Mesenchymal stem cell (in vitro differentiated cells and primary cell): ENCODE measurements around the gene KANK4.
"Not testable (repeated sequence)": the region's sequence is repeated elsewhere in the genome, so short reads cannot be mapped to it uniquely, and the experiment has no call there.

ENCODE experiments used
- DNase-seq: peaks from one replicate; pipeline ENCODE4 v3.0.0-alpha.2; 2013
- H2AFZ ChIP-seq: one replicate; pipeline ENCODE4 v1.6.1; 2013; ENCODE audit warnings: low read depth, mild to moderate bottlenecking, control low read depth, inconsistent platforms, low read length, moderate library complexity
- H2AK5ac ChIP-seq: 2 replicates; pipeline ENCODE4 v1.6.1; 2013; ENCODE audit warnings: low read length, moderate library complexity, mild to moderate bottlenecking, inconsistent platforms; ENCODE audit not compliant: severe bottlenecking
- H2BK120ac ChIP-seq: one replicate; pipeline ENCODE4 v1.6.1; 2013; ENCODE audit warnings: low read depth, mild to moderate bottlenecking, inconsistent platforms, low read length, moderate library complexity
- H2BK12ac ChIP-seq, 2 experiments: one replicate each; pipeline ENCODE4 v1.6.1; 2013; ENCODE audit warnings: inconsistent platforms in 2 of 2, low read length in 2 of 2, mild to moderate bottlenecking in 2 of 2, moderate library complexity in 2 of 2, control low read depth in 1 of 2
- H2BK15ac ChIP-seq: one replicate; pipeline ENCODE4 v1.6.1; 2013; ENCODE audit warnings: mild to moderate bottlenecking, low read depth, inconsistent platforms; ENCODE audit not compliant: poor library complexity, severe bottlenecking
- H2BK5ac ChIP-seq: 2 replicates; pipeline ENCODE4 v1.6.1; 2013; ENCODE audit warnings: low read depth, mild to moderate bottlenecking, low read length, control low read depth, inconsistent platforms; ENCODE audit not compliant: poor library complexity, severe bottlenecking
- H3K14ac ChIP-seq, 2 experiments: one replicate each; pipeline ENCODE4 v1.6.1; 2013; ENCODE audit warnings: inconsistent platforms in 2 of 2, low read length in 2 of 2, control low read depth in 1 of 2, mild to moderate bottlenecking in 1 of 2, moderate library complexity in 1 of 2
- H3K18ac ChIP-seq, 2 experiments: one replicate each; pipeline ENCODE4 v1.6.1; 2013; ENCODE audit warnings: inconsistent platforms in 2 of 2, low read length in 2 of 2, control low read depth in 1 of 2, low read depth in 1 of 2, mild to moderate bottlenecking in 1 of 2
- H3K23ac ChIP-seq, 2 experiments: one replicate each; pipeline ENCODE4 v1.6.1; 2013; ENCODE audit warnings: inconsistent platforms in 2 of 2, low read length in 2 of 2, mild to moderate bottlenecking in 2 of 2, moderate library complexity in 2 of 2, control low read depth in 1 of 2
- H3K27ac ChIP-seq: 2 replicates; pipeline ENCODE4 v1.5.1; 2013; ENCODE audit warnings: mild to moderate bottlenecking, moderate library complexity, low read length, control low read depth, inconsistent platforms; ENCODE audit not compliant: poor library complexity, severe bottlenecking
- H3K27me3 ChIP-seq, 2 experiments: 2 replicates each; pipeline versions ENCODE4 v1.6.1 to v1.7.0; 2013; ENCODE audit warnings: low read length in 2 of 2, mild to moderate bottlenecking in 2 of 2, moderate library complexity in 2 of 2, control low read depth in 1 of 2, inconsistent platforms in 1 of 2; ENCODE audit not compliant: control insufficient read depth in 1 of 2, insufficient read depth in 1 of 2
- H3K36me3 ChIP-seq, 2 experiments: 2 replicates each; pipeline versions ENCODE4 v1.6.1 to v1.7.0; 2013; ENCODE audit warnings: low read length in 2 of 2, control low read depth in 1 of 2, inconsistent platforms in 1 of 2, low read depth in 1 of 2, mild to moderate bottlenecking in 1 of 2; ENCODE audit not compliant: insufficient read depth in 2 of 2, control insufficient read depth in 1 of 2
- H3K4ac ChIP-seq, 2 experiments: one replicate each; pipeline ENCODE4 v1.6.1; 2013; ENCODE audit warnings: inconsistent platforms in 2 of 2, low read length in 2 of 2, mild to moderate bottlenecking in 2 of 2, moderate library complexity in 2 of 2, control low read depth in 1 of 2, low read depth in 1 of 2
- H3K4me1 ChIP-seq: 2 replicates; pipeline ENCODE4 v1.6.1; 2013; ENCODE audit warnings: low read depth, low read length, control low read depth; ENCODE audit not compliant: control insufficient read depth, insufficient read depth
- H3K4me2 ChIP-seq: 2 replicates; pipeline ENCODE4 v1.6.1; 2013; ENCODE audit warnings: low read length, mild to moderate bottlenecking, inconsistent platforms; ENCODE audit not compliant: poor library complexity, severe bottlenecking
- H3K4me3 ChIP-seq, 2 experiments: 2 replicates each; pipeline versions ENCODE4 v1.5.1 to v1.7.0; 2013; ENCODE audit warnings: low read length in 2 of 2, mild to moderate bottlenecking in 2 of 2, control low read depth in 1 of 2, low read depth in 1 of 2; ENCODE audit not compliant: insufficient read depth in 1 of 2
- H3K79me1 ChIP-seq: replicated peaks from 2 replicates; pipeline ENCODE4 v1.6.1; 2013; ENCODE audit warnings: mild to moderate bottlenecking, control low read depth, low read length, inconsistent platforms; ENCODE audit not compliant: poor library complexity, severe bottlenecking
- H3K9ac ChIP-seq: 2 replicates; pipeline ENCODE4 v1.7.0; 2013; ENCODE audit warnings: mild to moderate bottlenecking, low read length, moderate library complexity
- H3K9me3 ChIP-seq: 2 replicates; pipeline ENCODE4 v1.7.0; 2013; ENCODE audit warnings: mild to moderate bottlenecking, low read length; ENCODE audit not compliant: control insufficient read depth
- H4K8ac ChIP-seq: one replicate; pipeline ENCODE4 v1.6.1; 2013; ENCODE audit warnings: inconsistent platforms, mild to moderate bottlenecking, low read length, moderate library complexity
- H4K91ac ChIP-seq: one replicate; pipeline ENCODE4 v1.6.1; 2013; ENCODE audit warnings: mild to moderate bottlenecking, low read length, inconsistent platforms
- WGBS: methylation state at CpG from one replicate; pipeline ENCODE4 v1.1.7; 2013; ENCODE audit warnings: mixed read lengths; 5-methylcytosine and 5-hydroxymethylcytosine counted together

Gene KANK4

DNA sequence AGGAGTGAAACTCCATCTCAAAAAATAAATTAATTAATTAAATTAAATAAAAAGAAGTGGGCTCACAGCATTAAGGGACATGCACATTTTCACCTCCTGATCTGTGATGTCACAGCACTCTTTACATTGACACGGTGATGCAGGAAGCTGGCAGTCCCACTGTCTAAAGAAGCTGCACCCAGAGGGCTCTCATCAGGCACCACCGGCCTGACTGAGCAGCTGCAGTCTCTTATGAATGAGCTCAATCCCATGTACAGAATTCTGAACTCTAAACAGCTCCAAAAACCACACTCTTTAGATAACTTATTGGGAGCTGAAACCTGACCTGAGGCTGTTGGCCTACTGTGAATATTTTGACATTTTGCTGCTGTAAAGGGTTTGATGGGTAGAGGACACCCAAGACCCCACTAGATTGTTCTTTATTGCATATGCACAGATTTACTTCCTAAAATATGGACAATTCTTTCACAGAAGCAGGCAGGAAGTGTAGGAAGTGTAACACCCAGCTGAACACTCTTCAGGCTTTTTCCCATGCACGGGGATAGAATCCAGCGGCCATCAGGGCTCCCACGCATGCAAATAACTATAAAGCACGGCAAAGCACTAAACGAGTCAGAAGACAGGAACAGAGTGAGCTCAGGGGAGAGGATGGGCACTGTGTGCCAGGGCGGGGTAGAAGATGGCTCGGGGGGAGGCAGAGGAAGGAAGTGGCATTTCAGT, 78.4 kb downstream of the KANK4 start:
- Histone ChIP-seq H3K14ac (no peak overlapping the region), H2BK120ac (no peak overlapping the region), H3K4me3 (no peak overlapping the region), H3K4me2 (no peak overlapping the region), H3K9ac (no peak overlapping the region), H3K18ac (peak overlapping the region in 1 of 2 experiments; percentile 18), H4K91ac (no peak overlapping the region), H3K27me3 (no peaks in the 10 kb centered on the region), H2BK5ac (no peak overlapping the region), H3K4me1 (peaks cover 2% of the 10 kb centered on the region), H3K27ac (no peak overlapping the region), H2BK15ac (no peak overlapping the region), H3K9me3 (no peaks in the 10 kb centered on the region), H3K4ac (no peak overlapping the region), H3K23ac (no peak overlapping the region), H2AK5ac (no peak overlapping the region), H3K79me1 (no peaks in the 10 kb centered on the region), H2BK12ac (no peak overlapping the region), H2AFZ (no peak overlapping the region), H3K36me3 (no peaks in the 10 kb centered on the region), H4K8ac (no peak overlapping the region)
- DNase-seq: peak; percentile 12
- 64% methylated on average over 8 of the region's 9 CpGs for WGBS

DNA sequence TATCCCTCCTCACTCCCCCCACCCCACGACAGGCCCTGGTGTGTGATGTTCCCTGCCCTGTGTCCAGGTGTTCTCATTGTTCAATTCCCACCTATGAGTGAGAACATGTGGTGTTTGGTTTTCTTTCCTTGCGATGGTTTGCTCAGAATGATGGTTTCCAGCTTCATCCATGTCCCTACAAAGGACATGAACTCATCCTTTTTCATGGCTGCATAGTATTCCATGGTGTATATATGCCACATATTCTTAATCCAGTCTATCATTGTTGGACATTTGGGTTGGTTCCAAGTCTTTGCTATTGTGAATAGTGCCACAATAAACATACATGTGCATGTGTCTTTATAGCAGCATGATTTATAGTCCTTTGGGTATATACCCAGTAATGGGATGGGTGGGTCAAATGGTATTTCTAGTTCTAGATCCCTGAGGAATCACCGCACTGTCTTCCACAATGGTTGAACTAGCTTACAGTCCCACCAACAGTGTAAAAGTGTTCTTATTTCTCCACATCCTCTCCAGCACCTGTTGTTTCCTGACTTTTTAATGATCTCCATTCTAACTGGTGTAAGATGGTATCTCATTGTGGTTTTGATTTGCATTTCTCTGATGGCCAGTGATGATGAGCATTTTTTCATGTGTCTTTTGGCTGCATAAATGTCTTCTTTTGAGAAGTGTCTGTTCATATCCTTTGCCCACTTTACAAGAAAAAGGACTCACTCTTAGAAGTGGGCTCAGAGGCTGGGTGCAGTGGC, 79.4 kb downstream of the KANK4 start:
- not testable (repeated sequence) for H3K27ac ChIP-seq, H3K79me1 ChIP-seq
- no CpG with 5 or more reads among the region's 3 CpGs for WGBS

DNA sequence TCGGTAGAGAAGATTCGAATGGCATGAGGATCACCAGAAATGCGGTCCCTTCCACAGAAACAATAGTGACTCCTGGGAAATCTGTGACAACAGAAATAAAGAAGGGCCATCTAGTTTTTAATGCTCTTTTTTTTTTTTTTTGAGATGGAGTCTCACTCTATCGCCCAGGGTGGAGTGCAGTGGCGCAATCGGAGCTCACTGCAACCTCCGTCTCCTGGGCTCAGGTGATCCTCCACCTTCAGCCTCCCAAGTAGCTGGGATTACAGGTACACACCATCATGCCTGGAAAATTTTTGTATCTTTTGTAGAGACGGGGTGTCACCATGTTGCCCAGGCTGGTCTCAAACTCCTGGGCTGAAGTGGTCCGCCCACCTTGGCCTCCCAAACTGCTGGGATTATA, 80.7 kb downstream of the KANK4 start:
- Histone ChIP-seq H3K18ac (no peak overlapping the region), H2AK5ac (no peak overlapping the region), H2BK12ac (no peak overlapping the region), H2BK5ac (no peak overlapping the region), H3K9me3 (no peaks in the 10 kb centered on the region), H2AFZ (no peak overlapping the region), H4K91ac (no peak overlapping the region), H3K36me3 (no peaks in the 10 kb centered on the region), H3K9ac (no peak overlapping the region), H3K27me3 (no peaks in the 10 kb centered on the region), H3K4me1 (peaks cover 2% of the 10 kb centered on the region), H3K79me1 (no peaks in the 10 kb centered on the region), H3K14ac (no peak overlapping the region), H4K8ac (no peak overlapping the region), H3K27ac (no peak overlapping the region), H2BK120ac (no peak overlapping the region), H3K4ac (no peak overlapping the region), H3K4me2 (no peak overlapping the region), H2BK15ac (no peak overlapping the region), H3K23ac (no peak overlapping the region), H3K4me3 (no peak overlapping the region)
- WGBS: 90% methylated on average over 9 of the region's 9 CpGs
- no peak for DNase-seq

More for the DNA sequence above, 79.4 kb downstream of the KANK4 start:
- not testable (repeated sequence) for H3K4me2 ChIP-seq, H2BK15ac ChIP-seq, DNase-seq, H2BK12ac ChIP-seq, H2AFZ ChIP-seq, H3K4me3 ChIP-seq, H2BK120ac ChIP-seq, H2AK5ac ChIP-seq, H3K9me3 ChIP-seq, H4K8ac ChIP-seq, H4K91ac ChIP-seq, H3K14ac ChIP-seq, H2BK5ac ChIP-seq, H3K27me3 ChIP-seq, H3K36me3 ChIP-seq, H3K9ac ChIP-seq, H3K4me1 ChIP-seq, H3K18ac ChIP-seq, H3K4ac ChIP-seq, H3K23ac ChIP-seq

DNA sequence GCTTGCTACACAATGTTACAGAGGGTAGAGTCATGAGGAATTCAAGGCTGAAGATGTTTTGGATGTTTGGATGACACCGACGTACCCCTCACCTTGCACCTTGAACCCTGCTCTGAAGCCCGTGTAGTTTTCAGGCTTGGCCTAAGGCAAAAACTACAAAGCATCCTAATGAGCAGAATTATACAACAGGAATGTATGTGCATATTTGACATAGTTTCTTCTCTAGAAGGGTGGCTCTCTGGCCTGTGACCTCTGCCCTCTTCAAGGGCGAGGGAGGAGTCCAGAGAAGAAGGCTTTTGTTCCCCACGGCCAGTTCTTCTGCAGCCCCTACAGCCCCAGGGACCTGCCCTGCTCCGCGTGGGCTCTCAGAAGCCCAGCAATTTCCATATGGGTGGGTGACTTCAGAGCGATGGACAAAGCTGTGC, 81.3 kb downstream of the KANK4 start:
- Histone ChIP-seq H3K9me3 (no peaks in the 10 kb centered on the region), H2BK15ac (no peak overlapping the region), H3K4me3 (no peak overlapping the region), H2AFZ (no peak overlapping the region), H2BK120ac (no peak overlapping the region), H2AK5ac (no peak overlapping the region), H3K36me3 (no peaks in the 10 kb centered on the region), H2BK12ac (no peak overlapping the region), H2BK5ac (no peak overlapping the region), H3K4ac (no peak overlapping the region), H3K27ac (no peak overlapping the region), H3K18ac (no peak overlapping the region), H3K23ac (no peak overlapping the region), H3K79me1 (no peaks in the 10 kb centered on the region), H3K27me3 (no peaks in the 10 kb centered on the region), H3K9ac (no peak overlapping the region), H4K91ac (no peak overlapping the region), H3K4me1 (peaks cover 2% of the 10 kb centered on the region), H4K8ac (no peak overlapping the region), H3K4me2 (no peak overlapping the region), H3K14ac (no peak overlapping the region)
- DNase-seq: no peak
- WGBS: 49% methylated on average over 8 of the region's 8 CpGs
